Neural progenitor cell (in vitro differentiated cells): ENCODE results near the gene GABRA4. TPM values are rescaled to one million over a fixed set of nuclear protein-coding genes. Genes with fewer than 3 reads are reported as not detected.

ENCODE experiments used
- DNase-seq: peaks from one replicate; pipeline ENCODE4 v3.0.0-alpha.2; 2016; ENCODE audit warnings: low spot score
- H2AFZ ChIP-seq: fragments of 200-600 bp; sonication (generic); replicated peaks from 2 replicates; pipeline ENCODE4 v1.6.1; 2016; ENCODE audit warnings: antibody characterized with exemption
- H3F3A ChIP-seq: fragments of 200-600 bp; sonication (generic); 2 replicates; pipeline ENCODE4 v1.6.1; 2016; ENCODE audit warnings: antibody characterized with exemption, low read depth
- H3K27ac ChIP-seq: fragments of 200-600 bp; sonication (generic); 2 replicates; pipeline ENCODE4 v1.5.1; 2016; ENCODE audit warnings: mild to moderate bottlenecking
- H3K27me3 ChIP-seq: fragments of 200-600 bp; sonication (generic); 2 replicates; pipeline ENCODE4 v1.6.1; 2016; ENCODE audit warnings: mild to moderate bottlenecking, moderate library complexity
- H3K36me3 ChIP-seq: fragments of 200-600 bp; sonication (generic); 2 replicates; pipeline ENCODE4 v1.5.1; 2016
- H3K4me1 ChIP-seq: fragments of 200-600 bp; sonication (generic); 2 replicates; pipeline ENCODE4 v1.6.1; 2016; ENCODE audit warnings: mixed run types
- H3K4me2 ChIP-seq: fragments of 200-600 bp; sonication (generic); 2 replicates; pipeline ENCODE4 v1.6.1; 2016
- H3K4me3 ChIP-seq: fragments of 200-600 bp; sonication (generic); 2 replicates; pipeline ENCODE4 v1.5.1; 2016
- H3K79me2 ChIP-seq: fragments of 200-600 bp; sonication (generic); 2 replicates; pipeline ENCODE4 v1.6.1; 2016; ENCODE audit warnings: low read depth
- H3K9ac ChIP-seq: fragments of 200-600 bp; sonication (generic); 2 replicates; pipeline ENCODE4 v1.6.1; 2016
- H3K9me3 ChIP-seq: fragments of 200-600 bp; sonication (generic); 2 replicates; pipeline ENCODE4 v1.5.1; 2016; ENCODE audit warnings: low read depth
- H4K20me1 ChIP-seq: fragments of 200-600 bp; sonication (generic); 2 replicates; pipeline ENCODE4 v1.6.1; 2016; ENCODE audit warnings: low read depth
- H3K27ac Mint-ChIP-seq: 3 replicates; pipeline ENCODE4 v1.8.0; 2021; ENCODE audit warnings: mixed read lengths
- H3K27me3 Mint-ChIP-seq: 2 replicates; pipeline ENCODE4 v1.8.0; 2022; ENCODE audit warnings: low read depth, mild to moderate bottlenecking, inconsistent platforms, moderate library complexity, mixed read lengths; ENCODE audit not compliant: insufficient read depth
- H3K36me3 Mint-ChIP-seq: 3 replicates; pipeline ENCODE4 v1.8.0; 2021; ENCODE audit warnings: mixed read lengths
- H3K4me1 Mint-ChIP-seq: 3 replicates; pipeline ENCODE4 v1.8.0; 2021; ENCODE audit warnings: mixed read lengths
- H3K4me3 Mint-ChIP-seq: 3 replicates; pipeline ENCODE4 v1.8.0; 2021; ENCODE audit warnings: mild to moderate bottlenecking, moderate library complexity, mixed read lengths
- H3K9me3 Mint-ChIP-seq: 3 replicates; pipeline ENCODE4 v1.8.0; 2020; ENCODE audit warnings: mixed read lengths
- CTCF ChIP-seq: fragments of 200-600 bp; sonication (generic); IDR thresholded peaks from 2 replicates; pipeline ENCODE4 v1.5.1; 2017; ENCODE audit warnings: antibody characterized with exemption, mild to moderate bottlenecking
- EZH2 ChIP-seq: fragments of 200-600 bp; sonication (generic); IDR thresholded peaks from 2 replicates; pipeline ENCODE4 v1.6.1; 2017; ENCODE audit warnings: antibody characterized with exemption, mild to moderate bottlenecking, moderate library complexity
- EZH2phosphoT487 ChIP-seq: fragments of 200-600 bp; sonication (generic); IDR thresholded peaks from 2 replicates; pipeline ENCODE4 v1.6.1; 2017; ENCODE audit warnings: antibody characterized with exemption
- total RNA-seq: library from RNA; depleted of rRNA; stranded (reverse); fragments of >200 nt; gene quantifications from 2 replicates; pipeline ENCODE4 v1.2.3, GENCODE V29; 2015; ENCODE audit warnings: low replicate concordance

GABRA4 gene
- total RNA-seq, 1 donor from 2014 or later, result not detected

- H4K20me1 ChIP-seq, result no peaks in the 10 kb centered on the region
- no peaks in the 10 kb centered on the region for H3K79me2 ChIP-seq
- H3K27ac ChIP-seq, result no peak overlapping the region
- no peaks in the 10 kb centered on the region for H3K36me3 ChIP-seq
- H3K4me2 ChIP-seq, result no peak overlapping the region
- no peak for TF ChIP-seq CTCF
- no peaks in the 10 kb centered on the region for H3K4me1 Mint-ChIP-seq
- no peaks in the 10 kb centered on the region for H3K36me3 Mint-ChIP-seq
- H3K9me3 Mint-ChIP-seq, result no peaks in the 10 kb centered on the region
- no peaks in the 10 kb centered on the region for H3K9me3 ChIP-seq
- peaks cover 2% of the 10 kb centered on the region for H3K27me3 Mint-ChIP-seq
- H3K4me3 Mint-ChIP-seq, result no peak overlapping the region
- no peak for DNase-seq
- no peak overlapping the region for H3K9ac ChIP-seq
- no peak overlapping the region for H2AFZ ChIP-seq
- no peak overlapping the region for H3K27ac Mint-ChIP-seq
- no peaks in the 10 kb centered on the region for H3F3A ChIP-seq
- H3K4me1 ChIP-seq, result no peaks in the 10 kb centered on the region
- H3K27me3 ChIP-seq, result peaks cover 38% of the 10 kb centered on the region
- no peak overlapping the region for H3K4me3 ChIP-seq
Observed at GRCh38 chr4:46930891-46931290, 62.5 kb downstream of the GABRA4 start.

- no peak overlapping the region for H3K9ac ChIP-seq
- no peak overlapping the region for H3K27ac ChIP-seq
- H3K4me1 ChIP-seq, result no peaks in the 10 kb centered on the region
- no peaks in the 10 kb centered on the region for H3K79me2 ChIP-seq
- TF ChIP-seq EZH2phosphoT487, result no peak
- TF ChIP-seq EZH2, result no peak
- no peak for TF ChIP-seq CTCF
- H3K4me3 Mint-ChIP-seq, result no peak overlapping the region
- peaks cover 40% of the 10 kb centered on the region for H3K27me3 ChIP-seq
- H3K4me2 ChIP-seq, result no peak overlapping the region
- no peaks in the 10 kb centered on the region for H4K20me1 ChIP-seq
- no peak overlapping the region for H2AFZ ChIP-seq
- H3K27me3 Mint-ChIP-seq, result peaks cover 2% of the 10 kb centered on the region
- H3K27ac Mint-ChIP-seq, result no peak overlapping the region
- no peaks in the 10 kb centered on the region for H3K36me3 ChIP-seq
- H3K4me3 ChIP-seq, result no peak overlapping the region
- no peaks in the 10 kb centered on the region for H3K9me3 Mint-ChIP-seq
- H3F3A ChIP-seq, result no peaks in the 10 kb centered on the region
- H3K9me3 ChIP-seq, result no peaks in the 10 kb centered on the region
- H3K4me1 Mint-ChIP-seq, result no peaks in the 10 kb centered on the region
- no peak for DNase-seq
- no peaks in the 10 kb centered on the region for H3K36me3 Mint-ChIP-seq
Observed at GRCh38 chr4:46927201-46927600, 66.2 kb downstream of the GABRA4 start.

- Histone ChIP-seq H3K36me3 (no peaks in the 10 kb centered on the region), H3K4me2 (no peak overlapping the region), H3K9ac (no peak overlapping the region), H3K79me2 (no peaks in the 10 kb centered on the region), H3K4me3 (no peak overlapping the region), H3K9me3 (no peaks in the 10 kb centered on the region), H3F3A (no peaks in the 10 kb centered on the region), H3K27me3 (peaks cover 37% of the 10 kb centered on the region), H2AFZ (no peak overlapping the region), H4K20me1 (no peaks in the 10 kb centered on the region), H3K27ac (no peak overlapping the region), H3K4me1 (no peaks in the 10 kb centered on the region)
- Mint-ChIP-seq H3K27ac (no peak overlapping the region), H3K36me3 (no peaks in the 10 kb centered on the region), H3K27me3 (peaks cover 2% of the 10 kb centered on the region), H3K4me1 (no peaks in the 10 kb centered on the region), H3K9me3 (no peaks in the 10 kb centered on the region), H3K4me3 (no peak overlapping the region)
- no peak for TF ChIP-seq EZH2
- TF ChIP-seq EZH2phosphoT487, result no peak
- no peak for TF ChIP-seq CTCF
- no peak for DNase-seq
Observed at GRCh38 chr4:46924789-46925529, 68.4 kb downstream of the GABRA4 start.
